ENCODE measurements around the gene C1orf159. TPM values are rescaled to one million over a fixed set of nuclear protein-coding genes. Genes with fewer than 3 reads are reported as not detected.

Gene C1orf159
- polyA plus RNA-seq, 2 of the 4 experiments (the other 2 are of a cell fraction) = 4.0 to 10.2 TPM

GRCh38 chr1:1118876-1119220 is 3.0 kb upstream of the C1orf159 start:
- DNase-seq (ENCODE audit: low read depth in 1 of 2, low spot score in 1 of 2) = no peak
- Histone ChIP-seq H3K27ac (no peak overlapping the region), H3K4me3 (no peak overlapping the region), H3K4me1 (peaks cover 7% of the 10 kb centered on the region; the same call in 1 of the 3 replicates), H3K4me2 (no peak overlapping the region), H3K9me3 (no peaks in the 10 kb centered on the region)
- no peak for FAIRE-seq
- CTCF ChIA-PET = interaction anchor here (0.9 to 5.5 kb wide), 5 partner anchors 107 to 172 kb away, joined by 3 to 72 read pairs (median 8); no protein-coding TSS in a partner anchor
- ATAC-seq = no peak
- TF ChIP-seq BCL3 (IDR thresholded peaks at IDR 0.05) (no peak), HDAC2 (IDR thresholded peaks at IDR 0.05) (no peak), JUNB (IDR thresholded peaks at IDR 0.05) (no peak), HES2 (IDR thresholded peaks at IDR 0.05) (no peak), ZNF302 (CRISPR knock-in tag; IDR thresholded peaks at IDR 0.05) (no peak), TFCP2L1 (CRISPR knock-in tag; IDR thresholded peaks at IDR 0.05) (no peak)
- POLR2A ChIA-PET = no interaction called here
- whole genome bisulfite sequencing (ENCODE audit: missing lambda C conversion rate) = 64% methylated on average over 7 of the region's 11 CpGs

- Histone ChIP-seq H3K27ac (no peak overlapping the region), H3K9me3 (no peaks in the 10 kb centered on the region), H3K4me1 (peaks cover 7% of the 10 kb centered on the region; the same call in 1 of the 3 replicates), H3K4me3 (no peak overlapping the region), H3K4me2 (no peak overlapping the region)
- ChIA-PET CTCF (interaction anchor here (0.9 to 5.5 kb wide), 5 partner anchors 12 to 173 kb away, joined by 3 to 72 read pairs (median 3); no protein-coding TSS in a partner anchor), POLR2A (no interaction called here)
- ATAC-seq (no peak), FAIRE-seq (no peak), DNase-seq (ENCODE audit: low read depth in 1 of 2, low spot score in 1 of 2) (no peak)
- TF ChIP-seq HMGXB4 (CRISPR knock-in tag; IDR thresholded peaks at IDR 0.05; ENCODE audit: borderline replicate concordance) = no peak
- no peak for TF ChIP-seq REST (IDR thresholded peaks at IDR 0.05)
- TF ChIP-seq RFX5 (IDR thresholded peaks at IDR 0.05) = no peak
- no peak for TF ChIP-seq FOSL2 (IDR thresholded peaks at IDR 0.05)
- TF ChIP-seq FOSL2 (CRISPR knock-in tag; IDR thresholded peaks at IDR 0.05) = no peak
- WGBS (ENCODE audit: missing lambda C conversion rate) = 66% methylated on average over 18 of the region's 33 CpGs
Measured at GRCh38 chr1:1118011-1118875, 2.4 kb upstream of the C1orf159 start.

- no peak for TF ChIP-seq ZNF302 (CRISPR knock-in tag; IDR thresholded peaks at IDR 0.05)
- no peak for TF ChIP-seq GATA3 (IDR thresholded peaks at IDR 0.05; ENCODE audit: borderline replicate concordance)
- no peak for TF ChIP-seq FOSL2 (IDR thresholded peaks at IDR 0.05)
- TF ChIP-seq FOSL2 (CRISPR knock-in tag; IDR thresholded peaks at IDR 0.05) = no peak
- TF ChIP-seq RCOR1 (IDR thresholded peaks at IDR 0.05; ENCODE audit: low read depth, low read length) = no peak
- no peak for TF ChIP-seq JUN (IDR thresholded peaks at IDR 0.05)
- TF ChIP-seq RAD21 (conservative IDR thresholded peaks at IDR 0.05 in 1 of 2, IDR thresholded peaks at IDR 0.05 in 1 of 2) = no peak
- TF ChIP-seq HOXB5 (CRISPR knock-in tag; IDR thresholded peaks at IDR 0.05) = no peak
- no peak for TF ChIP-seq MYC (IDR thresholded peaks at IDR 0.05; ENCODE audit: borderline replicate concordance, low read length)
- TF ChIP-seq EP300 (IDR thresholded peaks at IDR 0.05) = no peak
- TF ChIP-seq CBX8 (IDR thresholded peaks at IDR 0.05) = no peak
- TF ChIP-seq FOSB (CRISPR knock-in tag; IDR thresholded peaks at IDR 0.05) = no peak
- no peak for TF ChIP-seq MAFK (IDR thresholded peaks at IDR 0.05; ENCODE audit: partially characterized antibody)
- DNase-seq (ENCODE audit: low read depth in 1 of 2, low spot score in 1 of 2) (no peak), FAIRE-seq (no peak), ATAC-seq (no peak)
- H3K27ac ChIP-seq = no peak overlapping the region
- no peak overlapping the region for H3K4me2 ChIP-seq
- no peaks in the 10 kb centered on the region for H3K9me3 ChIP-seq
- H3K4me3 ChIP-seq = no peak overlapping the region
- 68% methylated on average over 7 of the region's 20 CpGs for WGBS (ENCODE audit: missing lambda C conversion rate)
- CTCF ChIA-PET = interaction anchor here (0.7 to 1.4 kb wide), 4 partner anchors 12 to 174 kb away, joined by 3 to 6 read pairs (median 3); no protein-coding TSS in a partner anchor
- POLR2A ChIA-PET = no interaction called here
- peaks cover 7% of the 10 kb centered on the region; the same call in 1 of the 3 replicates for H3K4me1 ChIP-seq
Measured at GRCh38 chr1:1117469-1117831, 1.6 kb upstream of the C1orf159 start.
